Activated T-cell treated with anti-CD3 and anti-CD28 coated beads, Interleukin-2, amount 50 U/mL, for 24 hours (primary cell): Measurements from ENCODE around the gene PCED1B.
A peak's percentile ranks its signal among the peaks of the same experiment; 100 is the strongest.
"Not testable (repeated sequence)": the region's sequence is repeated elsewhere in the genome, so short reads cannot be mapped to it uniquely, and the experiment has no call there.

Experiments used
- DNase-seq: peaks from one replicate; pipeline ENCODE4 v3.0.0-alpha.2; 2020
- H3K27ac Mint-ChIP-seq: 2 replicates; pipeline ENCODE4 v1.8.0; 2020; ENCODE audit warnings: mild to moderate bottlenecking, mixed read lengths
- H3K27me3 Mint-ChIP-seq: 2 replicates; pipeline ENCODE4 v1.8.0; 2020; ENCODE audit warnings: mixed read lengths
- H3K36me3 Mint-ChIP-seq: 2 replicates; pipeline ENCODE4 v1.8.0; 2020; ENCODE audit warnings: low read depth, mixed read lengths
- H3K4me1 Mint-ChIP-seq: 2 replicates; pipeline ENCODE4 v1.8.0; 2020; ENCODE audit warnings: low read depth, mixed read lengths
- H3K4me3 Mint-ChIP-seq: 2 replicates; pipeline ENCODE4 v1.8.0; 2020; ENCODE audit warnings: mild to moderate bottlenecking, moderate library complexity, mixed read lengths
- H3K9me3 Mint-ChIP-seq: 2 replicates; pipeline ENCODE4 v1.8.0; 2020; ENCODE audit warnings: mixed read lengths

The PCED1B gene

GRCh38 chr12:47079468-47079980, at the start of gene PCED1B, which contains the start of gene AMIGO2:
Gene PCED1B (plus strand): TSS chr12:47079621. CDS start chr12:47235064, 155,443 bp downstream.
Gene AMIGO2 (minus strand): TSS chr12:47079959. CDS start chr12:47079002, 957 bp downstream.
- Mint-ChIP-seq H3K4me1 (peaks cover 81% of the 10 kb centered on the region), H3K36me3 (peaks cover 42% of the 10 kb centered on the region), H3K4me3 (peak within 1 kb of the TSS; percentile 89), H3K9me3 (no peaks in the 10 kb centered on the region), H3K27me3 (no peaks in the 10 kb centered on the region), H3K27ac (peak within 1 kb of the TSS; percentile 96)
- peak; percentile 79 for DNase-seq

GRCh38 chr12:47029903-47030302, 49.5 kb upstream of the PCED1B start:
- no peak overlapping the region for H3K4me3 Mint-ChIP-seq
- no peak overlapping the region for H3K27ac Mint-ChIP-seq
- no peaks in the 10 kb centered on the region for H3K9me3 Mint-ChIP-seq
- H3K27me3 Mint-ChIP-seq: peaks cover 5% of the 10 kb centered on the region
- no peak for DNase-seq
- H3K36me3 Mint-ChIP-seq: no peaks in the 10 kb centered on the region
- peaks cover 31% of the 10 kb centered on the region for H3K4me1 Mint-ChIP-seq

- peak overlapping the region; percentile 17 for H3K4me3 Mint-ChIP-seq
- no peaks in the 10 kb centered on the region for H3K27me3 Mint-ChIP-seq
- peaks cover 38% of the 10 kb centered on the region for H3K4me1 Mint-ChIP-seq
- no peaks in the 10 kb centered on the region for H3K9me3 Mint-ChIP-seq
- peak overlapping the region; percentile 60 for H3K27ac Mint-ChIP-seq
- no peaks in the 10 kb centered on the region for H3K36me3 Mint-ChIP-seq
- no peak for DNase-seq
Measured at GRCh38 chr12:47032644-47033043, 46.8 kb upstream of the PCED1B start.

- peak; percentile 34 for DNase-seq
- H3K9me3 Mint-ChIP-seq: no peaks in the 10 kb centered on the region
- no peaks in the 10 kb centered on the region for H3K36me3 Mint-ChIP-seq
- H3K27ac Mint-ChIP-seq: peak overlapping the region; percentile 60
- H3K4me1 Mint-ChIP-seq: peaks cover 38% of the 10 kb centered on the region
- H3K4me3 Mint-ChIP-seq: peak overlapping the region; percentile 17
- H3K27me3 Mint-ChIP-seq: no peaks in the 10 kb centered on the region
Measured at GRCh38 chr12:47033081-47033480, 46.3 kb upstream of the PCED1B start.

- no peaks in the 10 kb centered on the region for H3K27me3 Mint-ChIP-seq
- no peak for DNase-seq
- no peak overlapping the region for H3K4me3 Mint-ChIP-seq
- peaks cover 43% of the 10 kb centered on the region for H3K4me1 Mint-ChIP-seq
- H3K36me3 Mint-ChIP-seq: no peaks in the 10 kb centered on the region
- H3K9me3 Mint-ChIP-seq: no peaks in the 10 kb centered on the region
- H3K27ac Mint-ChIP-seq: no peak overlapping the region
Measured at GRCh38 chr12:47033789-47034555, 45.4 kb upstream of the PCED1B start.

GRCh38 chr12:47034661-47035060, 44.8 kb upstream of the PCED1B start:
- H3K36me3 Mint-ChIP-seq: no peaks in the 10 kb centered on the region
- no peaks in the 10 kb centered on the region for H3K9me3 Mint-ChIP-seq
- DNase-seq: no peak
- H3K27me3 Mint-ChIP-seq: no peaks in the 10 kb centered on the region
- no peak overlapping the region for H3K27ac Mint-ChIP-seq
- H3K4me3 Mint-ChIP-seq: no peak overlapping the region
- H3K4me1 Mint-ChIP-seq: peaks cover 39% of the 10 kb centered on the region

GRCh38 chr12:47035484-47035883, 43.9 kb upstream of the PCED1B start:
- Mint-ChIP-seq H3K36me3 (no peaks in the 10 kb centered on the region), H3K9me3 (no peaks in the 10 kb centered on the region), H3K4me3 (no peak overlapping the region), H3K27ac (no peak overlapping the region), H3K27me3 (no peaks in the 10 kb centered on the region), H3K4me1 (peaks cover 39% of the 10 kb centered on the region)
- no peak for DNase-seq

- Mint-ChIP-seq H3K27ac (no peak overlapping the region), H3K9me3 (no peaks in the 10 kb centered on the region), H3K27me3 (no peaks in the 10 kb centered on the region), H3K36me3 (no peaks in the 10 kb centered on the region), H3K4me3 (no peak overlapping the region), H3K4me1 (peaks cover 28% of the 10 kb centered on the region)
- no peak for DNase-seq
Measured at GRCh38 chr12:47038270-47038748, 41.1 kb upstream of the PCED1B start.

- Mint-ChIP-seq H3K27me3 (no peaks in the 10 kb centered on the region), H3K36me3 (no peaks in the 10 kb centered on the region), H3K4me1 (peaks cover 20% of the 10 kb centered on the region), H3K4me3 (no peak overlapping the region), H3K27ac (no peak overlapping the region), H3K9me3 (no peaks in the 10 kb centered on the region)
- DNase-seq: no peak
Measured at GRCh38 chr12:47039079-47039478, 40.3 kb upstream of the PCED1B start.

GRCh38 chr12:47039756-47040155, 39.7 kb upstream of the PCED1B start:
- no peaks in the 10 kb centered on the region for H3K27me3 Mint-ChIP-seq
- peaks cover 14% of the 10 kb centered on the region for H3K4me1 Mint-ChIP-seq
- DNase-seq: no peak
- H3K27ac Mint-ChIP-seq: no peak overlapping the region
- no peaks in the 10 kb centered on the region for H3K9me3 Mint-ChIP-seq
- H3K36me3 Mint-ChIP-seq: no peaks in the 10 kb centered on the region
- no peak overlapping the region for H3K4me3 Mint-ChIP-seq

GRCh38 chr12:47041327-47041726, 38.1 kb upstream of the PCED1B start:
- H3K4me3 Mint-ChIP-seq: no peak overlapping the region
- no peaks in the 10 kb centered on the region for H3K9me3 Mint-ChIP-seq
- no peaks in the 10 kb centered on the region for H3K36me3 Mint-ChIP-seq
- H3K4me1 Mint-ChIP-seq: peaks cover 5% of the 10 kb centered on the region
- H3K27ac Mint-ChIP-seq: no peak overlapping the region
- DNase-seq: no peak
- no peaks in the 10 kb centered on the region for H3K27me3 Mint-ChIP-seq

GRCh38 chr12:47048541-47048940, 30.9 kb upstream of the PCED1B start:
- no peak overlapping the region for H3K27ac Mint-ChIP-seq
- no peak overlapping the region for H3K4me3 Mint-ChIP-seq
- H3K36me3 Mint-ChIP-seq: peaks cover 4% of the 10 kb centered on the region
- H3K9me3 Mint-ChIP-seq: peaks cover 19% of the 10 kb centered on the region
- H3K27me3 Mint-ChIP-seq: no peaks in the 10 kb centered on the region
- H3K4me1 Mint-ChIP-seq: no peaks in the 10 kb centered on the region
- DNase-seq: no peak

- not testable (repeated sequence) for H3K4me3 Mint-ChIP-seq, DNase-seq, H3K27ac Mint-ChIP-seq, H3K4me1 Mint-ChIP-seq, H3K36me3 Mint-ChIP-seq, H3K27me3 Mint-ChIP-seq
- peaks cover 19% of the 10 kb centered on the region for H3K9me3 Mint-ChIP-seq
Measured at GRCh38 chr12:47051291-47051690, 28.1 kb upstream of the PCED1B start.

- H3K27ac Mint-ChIP-seq: no peak overlapping the region
- H3K27me3 Mint-ChIP-seq: no peaks in the 10 kb centered on the region
- no peak overlapping the region for H3K4me3 Mint-ChIP-seq
- H3K9me3 Mint-ChIP-seq: peaks cover 19% of the 10 kb centered on the region
- peaks cover 4% of the 10 kb centered on the region for H3K36me3 Mint-ChIP-seq
- no peak for DNase-seq
- no peaks in the 10 kb centered on the region for H3K4me1 Mint-ChIP-seq
Measured at GRCh38 chr12:47052274-47052673, 27.1 kb upstream of the PCED1B start.

GRCh38 chr12:47053961-47054360, 25.5 kb upstream of the PCED1B start:
- Mint-ChIP-seq H3K27me3 (no peaks in the 10 kb centered on the region), H3K4me1 (no peaks in the 10 kb centered on the region), H3K27ac (no peak overlapping the region), H3K4me3 (no peak overlapping the region), H3K9me3 (peaks cover 19% of the 10 kb centered on the region), H3K36me3 (peaks cover 4% of the 10 kb centered on the region)
- no peak for DNase-seq
